ENCODE measurements around the gene IGFBP4.

GRCh38 chr17:40445751-40446468 lies 2.7 kb downstream of the IGFBP4 start:
- no peak for TF ChIP-seq CTCF (IDR thresholded peaks at IDR 0.05; ENCODE audit: poor library complexity)
- no peak for TF ChIP-seq EZH2 (IDR thresholded peaks at IDR 0.05; ENCODE audit: borderline replicate concordance)

Data from hepatocyte (in vitro differentiated cells).